ENCODE results near the gene TAT.

The TAT gene

DNA sequence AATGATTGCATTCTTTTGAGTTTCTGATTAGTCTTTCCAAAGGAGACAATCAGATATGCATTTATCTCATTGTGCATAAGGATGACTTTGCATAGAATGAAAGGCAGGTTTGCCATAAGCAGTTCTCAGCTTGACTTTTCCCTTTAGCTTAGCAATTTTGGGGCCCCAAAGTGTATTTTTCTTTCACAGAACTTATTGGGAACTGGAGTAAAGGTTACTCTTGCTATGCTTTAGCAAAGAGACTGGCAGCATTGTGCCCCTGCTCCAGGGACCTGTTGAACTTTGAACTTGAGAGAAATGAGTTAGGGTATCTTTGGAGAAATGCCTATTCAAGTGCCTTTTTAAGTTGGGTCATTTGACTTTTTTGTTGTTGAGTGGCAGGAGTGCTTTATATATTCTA lies 17.0 kb downstream of the TAT start:
- Histone ChIP-seq H3K27ac (ENCODE audit: low read length) (no peak overlapping the region), H3K9me3 (ENCODE audit: insufficient read depth, low read depth, low read length) (peaks cover 5% of the 10 kb centered on the region; the same call in 1 of the 2 replicates), H3K36me3 (ENCODE audit: insufficient read depth, low read depth, low read length) (no peaks in the 10 kb centered on the region), H3K9ac (ENCODE audit: low read depth, low read length) (no peak overlapping the region), H3K27me3 (ENCODE audit: insufficient read depth, low read length) (no peaks in the 10 kb centered on the region; the same call in 1 of the 2 replicates), H3K4me1 (ENCODE audit: insufficient read depth, low read length) (no peaks in the 10 kb centered on the region), H3K4me3 (ENCODE audit: low read length) (no peak overlapping the region)

DNA sequence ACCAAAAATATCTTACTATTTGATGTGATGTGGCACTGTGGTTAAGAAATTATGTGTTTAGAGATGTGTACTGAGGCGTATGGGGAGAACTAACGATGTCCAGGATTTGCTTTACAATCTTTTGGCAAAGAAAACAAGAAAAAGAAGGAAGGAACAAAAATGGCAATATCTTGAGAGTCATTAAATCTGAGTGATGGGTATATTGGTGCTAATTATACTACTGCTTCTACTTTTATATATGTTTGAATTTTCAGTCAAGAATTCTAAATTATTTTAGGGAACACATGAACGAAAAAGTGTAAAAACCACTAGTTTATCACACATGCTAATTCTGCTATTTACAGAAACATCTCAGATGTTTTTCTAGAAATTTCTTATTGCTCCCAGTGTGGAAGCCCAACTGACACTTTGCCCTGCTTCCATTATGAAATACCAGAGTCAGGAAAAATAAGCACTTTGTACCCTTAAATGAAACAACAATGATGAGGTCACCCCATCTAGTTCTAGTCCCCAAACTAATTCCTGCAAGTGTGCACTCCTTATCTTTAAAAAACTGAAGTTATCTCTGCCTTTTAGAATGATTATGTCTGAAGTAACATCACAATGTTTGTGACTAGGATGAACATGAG lies 18.8 kb downstream of the TAT start:
- H3K36me3 ChIP-seq (ENCODE audit: insufficient read depth, low read depth, low read length) = no peaks in the 10 kb centered on the region
- no peak overlapping the region for H3K27ac ChIP-seq (ENCODE audit: low read length)
- no peaks in the 10 kb centered on the region; the same call in none of the 2 replicates for H3K27me3 ChIP-seq (ENCODE audit: insufficient read depth, low read length)
- H3K9me3 ChIP-seq (ENCODE audit: insufficient read depth, low read depth, low read length) = peaks cover 5% of the 10 kb centered on the region; the same call in 1 of the 2 replicates
- H3K4me3 ChIP-seq (ENCODE audit: low read length) = no peak overlapping the region
- no peaks in the 10 kb centered on the region for H3K4me1 ChIP-seq (ENCODE audit: insufficient read depth, low read length)
- H3K9ac ChIP-seq (ENCODE audit: low read depth, low read length) = no peak overlapping the region

DNA sequence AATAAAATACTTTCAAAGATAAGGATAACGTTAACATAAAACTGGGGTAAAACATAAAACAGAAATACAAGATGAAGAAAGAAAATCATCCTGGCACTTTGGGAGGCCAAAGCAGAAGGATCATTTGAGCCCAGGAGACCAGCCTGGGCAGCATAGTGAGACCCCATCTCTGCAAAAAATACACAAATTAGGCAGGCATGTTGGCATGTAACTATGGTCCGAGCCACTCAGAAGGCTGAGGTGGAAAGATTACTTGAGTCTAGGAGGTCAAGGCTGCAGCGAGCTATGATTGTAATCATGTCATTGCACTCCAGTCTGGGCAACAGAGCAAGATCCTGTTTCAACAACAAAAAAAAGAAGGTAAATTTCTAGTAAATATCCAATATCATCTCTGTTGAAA lies 19.6 kb downstream of the TAT start:
- no peaks in the 10 kb centered on the region for H3K36me3 ChIP-seq (ENCODE audit: insufficient read depth, low read depth, low read length)
- no peak overlapping the region for H3K9ac ChIP-seq (ENCODE audit: low read depth, low read length)
- H3K4me1 ChIP-seq (ENCODE audit: insufficient read depth, low read length) = no peaks in the 10 kb centered on the region
- H3K27me3 ChIP-seq (ENCODE audit: insufficient read depth, low read length) = no peaks in the 10 kb centered on the region; the same call in none of the 2 replicates
- H3K27ac ChIP-seq (ENCODE audit: low read length) = no peak overlapping the region
- no peak overlapping the region for H3K4me3 ChIP-seq (ENCODE audit: low read length)
- H3K9me3 ChIP-seq (ENCODE audit: insufficient read depth, low read depth, low read length) = peaks cover 5% of the 10 kb centered on the region; the same call in 1 of the 2 replicates

DNA sequence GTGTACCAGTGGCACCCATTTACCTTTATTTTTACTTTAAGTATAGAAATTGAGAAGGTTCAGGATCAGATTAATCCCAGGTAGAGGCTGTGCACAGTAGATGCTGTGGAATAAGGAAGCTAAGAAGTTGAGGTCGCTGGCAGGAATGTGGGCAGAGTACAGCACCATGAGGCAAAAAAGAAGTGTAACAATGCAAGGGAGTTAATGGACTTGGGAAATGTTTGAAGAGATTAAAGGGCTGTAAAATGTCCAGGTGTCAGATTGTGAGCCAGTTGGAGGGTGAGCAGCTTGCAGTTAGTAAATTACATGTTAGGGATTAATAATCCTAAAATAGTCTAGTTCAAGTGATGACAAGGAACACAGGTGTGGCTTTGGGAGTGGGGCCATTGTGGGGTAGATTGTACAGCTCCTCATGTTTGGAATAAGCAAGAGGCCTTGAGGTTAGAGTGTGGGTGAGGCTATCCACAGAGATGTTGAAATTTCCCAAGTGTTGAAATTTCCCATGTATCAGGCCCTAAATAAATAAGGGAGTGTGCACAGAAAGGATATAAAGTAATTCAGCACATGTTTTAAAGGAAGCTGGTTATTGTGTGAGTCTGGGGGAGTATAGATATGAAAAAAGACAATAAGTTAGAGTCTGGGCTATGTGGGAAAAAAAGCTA lies 21.5 kb downstream of the TAT start:
- no peak overlapping the region for H3K9ac ChIP-seq (ENCODE audit: low read depth, low read length)
- H3K36me3 ChIP-seq (ENCODE audit: insufficient read depth, low read depth, low read length) = no peaks in the 10 kb centered on the region
- H3K4me1 ChIP-seq (ENCODE audit: insufficient read depth, low read length) = no peaks in the 10 kb centered on the region
- no peaks in the 10 kb centered on the region for H3K9me3 ChIP-seq (ENCODE audit: insufficient read depth, low read depth, low read length)
- H3K27me3 ChIP-seq (ENCODE audit: insufficient read depth, low read length) = no peaks in the 10 kb centered on the region; the same call in none of the 2 replicates
- H3K4me3 ChIP-seq (ENCODE audit: low read length) = no peak overlapping the region
- H3K27ac ChIP-seq (ENCODE audit: low read length) = no peak overlapping the region

DNA sequence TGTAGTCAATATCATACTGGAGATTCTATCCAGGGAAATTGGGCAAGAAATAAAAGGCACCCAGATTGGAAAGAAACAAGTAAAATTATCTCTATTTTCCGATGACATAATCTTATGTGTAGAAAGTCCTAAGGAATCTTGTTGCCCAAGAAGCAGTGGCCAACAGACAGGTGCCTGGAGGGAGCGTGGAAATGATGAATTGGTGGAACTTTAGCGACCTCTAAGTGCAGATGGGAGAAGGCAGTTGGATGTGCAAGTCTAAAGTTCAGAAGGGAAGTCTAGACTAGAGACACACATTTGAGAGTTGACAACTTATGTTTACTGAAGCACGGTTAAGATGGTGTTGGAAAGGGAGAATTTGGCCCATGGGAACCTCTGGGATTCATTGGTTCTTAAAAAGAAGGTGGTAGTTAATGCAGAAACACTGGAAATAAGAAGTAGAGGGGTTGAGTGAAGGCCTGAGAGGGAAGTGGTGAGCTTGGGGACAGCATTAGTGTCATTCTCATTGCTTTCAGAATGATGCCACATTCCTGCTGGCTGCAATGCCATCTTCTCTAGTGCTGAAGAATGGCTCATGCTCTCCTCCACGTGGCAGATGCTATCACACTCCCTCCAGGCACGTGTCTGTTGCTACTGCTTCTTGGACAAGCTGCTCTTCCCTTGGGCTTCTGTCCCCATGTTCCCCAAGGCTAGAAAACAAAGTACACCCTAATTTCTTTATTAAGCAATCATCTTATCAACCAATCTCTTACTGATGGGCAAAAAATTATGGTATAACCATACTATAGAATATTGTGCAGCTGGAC lies 24.0 kb downstream of the TAT start:
- Histone ChIP-seq H3K27ac (ENCODE audit: low read length) (no peak overlapping the region), H3K36me3 (ENCODE audit: insufficient read depth, low read depth, low read length) (no peaks in the 10 kb centered on the region), H3K27me3 (ENCODE audit: insufficient read depth, low read length) (peaks cover 8% of the 10 kb centered on the region; the same call in 1 of the 2 replicates), H3K9ac (ENCODE audit: low read depth, low read length) (no peak overlapping the region), H3K9me3 (ENCODE audit: insufficient read depth, low read depth, low read length) (no peaks in the 10 kb centered on the region), H3K4me1 (ENCODE audit: insufficient read depth, low read length) (no peaks in the 10 kb centered on the region), H3K4me3 (ENCODE audit: low read length) (no peak overlapping the region)

DNA sequence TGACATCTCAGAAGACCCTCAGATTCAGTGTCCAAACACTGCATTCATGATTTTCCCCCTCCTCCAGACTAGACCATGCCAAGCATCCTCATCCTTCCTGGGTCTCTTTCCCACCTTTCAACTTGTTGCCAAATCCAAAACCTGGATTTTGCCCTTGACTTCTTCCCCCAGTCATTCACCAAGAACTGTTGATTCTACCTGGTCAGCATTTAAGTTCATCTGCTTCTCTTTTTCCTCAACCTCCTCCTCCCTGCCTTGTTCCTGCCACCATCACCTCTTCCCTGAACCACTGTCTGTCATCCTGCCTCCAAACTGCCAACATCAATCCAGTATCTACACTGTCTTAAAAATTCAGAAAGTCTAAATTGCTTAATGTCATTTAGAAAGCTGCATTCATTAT lies 29.7 kb downstream of the TAT start:
- no peak overlapping the region for H3K4me3 ChIP-seq (ENCODE audit: low read length)
- H3K4me1 ChIP-seq (ENCODE audit: insufficient read depth, low read length) = no peaks in the 10 kb centered on the region
- no peak overlapping the region for H3K27ac ChIP-seq (ENCODE audit: low read length)
- peaks cover 8% of the 10 kb centered on the region; the same call in 1 of the 2 replicates for H3K27me3 ChIP-seq (ENCODE audit: insufficient read depth, low read length)
- H3K9me3 ChIP-seq (ENCODE audit: insufficient read depth, low read depth, low read length) = no peaks in the 10 kb centered on the region
- no peaks in the 10 kb centered on the region for H3K36me3 ChIP-seq (ENCODE audit: insufficient read depth, low read depth, low read length)
- H3K9ac ChIP-seq (ENCODE audit: low read depth, low read length) = no peak overlapping the region

DNA sequence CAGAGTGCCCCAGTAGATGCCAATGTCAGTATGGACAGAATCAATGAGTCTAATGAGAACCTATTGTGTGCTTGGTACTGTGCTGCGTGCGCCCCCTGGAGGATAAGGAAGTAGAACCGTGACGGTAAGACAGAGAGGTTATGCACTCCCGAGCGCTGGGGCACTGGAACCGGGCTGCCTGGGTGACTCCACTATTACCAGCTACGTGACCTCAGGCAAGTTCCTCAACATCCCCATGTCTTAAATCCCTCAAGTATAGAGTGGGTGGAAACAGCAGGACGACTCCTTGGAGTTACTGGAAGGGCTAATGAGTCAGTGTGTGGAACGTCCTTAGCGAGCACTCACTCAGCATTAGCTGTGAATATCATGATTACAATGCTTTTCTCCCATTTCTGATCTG lies 34.5 kb downstream of the TAT start:
- Histone ChIP-seq H3K9ac (ENCODE audit: low read depth, low read length) (no peak overlapping the region), H3K4me3 (ENCODE audit: low read length) (no peak overlapping the region), H3K9me3 (ENCODE audit: insufficient read depth, low read depth, low read length) (no peaks in the 10 kb centered on the region), H3K4me1 (ENCODE audit: insufficient read depth, low read length) (no peaks in the 10 kb centered on the region), H3K27ac (ENCODE audit: low read length) (no peak overlapping the region), H3K36me3 (ENCODE audit: insufficient read depth, low read depth, low read length) (no peaks in the 10 kb centered on the region), H3K27me3 (ENCODE audit: insufficient read depth, low read length) (no peaks in the 10 kb centered on the region)

DNA sequence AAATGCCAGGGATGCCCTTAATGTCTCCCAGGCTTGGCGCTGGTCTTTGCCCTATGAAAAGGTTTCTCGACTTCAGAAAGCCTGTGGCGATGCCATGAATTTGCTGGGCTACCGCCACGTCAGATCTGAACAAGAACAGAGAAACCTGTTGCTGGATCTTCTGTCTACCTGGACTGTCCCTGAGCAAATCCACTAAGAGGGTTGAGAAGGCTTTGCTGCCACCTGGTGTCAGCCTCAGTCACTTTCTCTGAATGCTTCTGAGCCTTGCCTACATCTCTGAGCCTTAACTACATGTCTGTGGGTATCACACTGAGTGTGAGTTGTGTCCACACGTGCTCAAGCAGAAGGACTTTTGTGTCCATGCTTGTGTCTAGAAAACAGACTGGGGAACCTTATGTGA lies 39.2 kb downstream of the TAT start:
- Histone ChIP-seq H3K9me3 (ENCODE audit: insufficient read depth, low read depth, low read length) (no peaks in the 10 kb centered on the region), H3K4me3 (ENCODE audit: low read length) (no peak overlapping the region), H3K36me3 (ENCODE audit: insufficient read depth, low read depth, low read length) (no peaks in the 10 kb centered on the region), H3K4me1 (ENCODE audit: insufficient read depth, low read length) (no peaks in the 10 kb centered on the region), H3K27ac (ENCODE audit: low read length) (no peak overlapping the region), H3K9ac (ENCODE audit: low read depth, low read length) (no peak overlapping the region), H3K27me3 (ENCODE audit: insufficient read depth, low read length) (no peaks in the 10 kb centered on the region)

DNA sequence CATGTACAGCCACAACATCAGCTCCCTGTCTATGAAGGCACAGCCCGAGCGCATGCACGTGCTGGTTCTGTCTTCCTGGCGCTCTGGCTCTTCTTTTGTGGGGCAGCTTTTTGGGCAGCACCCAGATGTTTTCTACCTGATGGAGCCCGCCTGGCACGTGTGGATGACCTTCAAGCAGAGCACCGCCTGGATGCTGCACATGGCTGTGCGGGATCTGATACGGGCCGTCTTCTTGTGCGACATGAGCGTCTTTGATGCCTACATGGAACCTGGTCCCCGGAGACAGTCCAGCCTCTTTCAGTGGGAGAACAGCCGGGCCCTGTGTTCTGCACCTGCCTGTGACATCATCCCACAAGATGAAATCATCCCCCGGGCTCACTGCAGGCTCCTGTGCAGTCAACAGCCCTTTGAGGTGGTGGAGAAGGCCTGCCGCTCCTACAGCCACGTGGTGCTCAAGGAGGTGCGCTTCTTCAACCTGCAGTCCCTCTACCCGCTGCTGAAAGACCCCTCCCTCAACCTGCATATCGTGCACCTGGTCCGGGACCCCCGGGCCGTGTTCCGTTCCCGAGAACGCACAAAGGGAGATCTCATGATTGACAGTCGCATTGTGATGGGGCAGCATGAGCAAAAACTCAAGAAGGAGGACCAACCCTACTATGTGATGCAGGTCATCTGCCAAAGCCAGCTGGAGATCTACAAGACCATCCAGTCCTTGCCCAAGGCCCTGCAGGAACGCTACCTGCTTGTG lies 40.0 kb downstream of the TAT start:
- Histone ChIP-seq H3K27ac (ENCODE audit: low read length) (no peak overlapping the region), H3K27me3 (ENCODE audit: insufficient read depth, low read length) (no peaks in the 10 kb centered on the region), H3K9me3 (ENCODE audit: insufficient read depth, low read depth, low read length) (no peaks in the 10 kb centered on the region), H3K9ac (ENCODE audit: low read depth, low read length) (no peak overlapping the region), H3K4me3 (ENCODE audit: low read length) (no peak overlapping the region), H3K4me1 (ENCODE audit: insufficient read depth, low read length) (no peaks in the 10 kb centered on the region), H3K36me3 (ENCODE audit: insufficient read depth, low read depth, low read length) (no peaks in the 10 kb centered on the region)

DNA sequence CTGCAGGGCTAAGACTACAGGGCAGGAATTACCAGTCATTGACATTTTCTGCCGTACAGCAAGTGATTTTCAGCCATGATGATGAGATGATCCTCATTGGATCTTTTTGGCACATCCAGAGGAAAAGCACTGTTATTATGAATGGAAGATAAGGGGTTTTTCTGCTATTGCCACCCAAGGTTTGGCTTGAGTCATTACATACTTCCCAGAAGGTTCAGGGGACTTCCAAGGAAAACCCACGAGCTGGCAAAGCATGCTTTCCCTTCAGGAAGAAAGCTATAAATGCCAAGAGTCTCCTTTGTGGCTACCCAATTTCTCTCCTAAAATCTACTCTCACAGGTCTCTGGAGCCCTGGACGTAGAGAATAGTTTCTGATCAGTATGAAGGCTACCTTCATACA lies 44.5 kb downstream of the TAT start:
- no peaks in the 10 kb centered on the region for H3K36me3 ChIP-seq (ENCODE audit: insufficient read depth, low read depth, low read length)

DNA sequence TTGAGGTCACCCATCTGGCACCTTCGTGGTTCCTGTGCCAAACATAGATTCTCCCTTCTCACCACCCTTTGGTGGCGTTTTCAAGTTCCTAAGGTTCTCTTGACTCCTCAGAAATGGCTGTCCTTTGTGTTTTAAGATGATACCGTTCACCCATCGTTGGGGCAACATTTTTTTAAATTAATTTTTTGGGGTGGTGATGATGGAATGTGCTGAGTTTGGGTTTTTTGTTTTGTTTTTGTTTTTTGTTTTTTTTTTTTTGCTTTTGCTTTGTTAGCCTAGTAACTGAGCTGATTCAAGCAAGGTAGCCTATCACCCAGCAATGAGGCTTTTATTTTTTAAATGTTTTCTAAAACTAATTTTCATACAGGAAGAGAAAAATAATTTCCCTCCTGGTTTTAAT lies 48.0 kb downstream of the TAT start:
- Histone ChIP-seq H3K9ac (ENCODE audit: low read depth, low read length) (no peak overlapping the region), H3K36me3 (ENCODE audit: insufficient read depth, low read depth, low read length) (no peaks in the 10 kb centered on the region), H3K27me3 (ENCODE audit: insufficient read depth, low read length) (no peaks in the 10 kb centered on the region), H3K4me3 (ENCODE audit: low read length) (no peak overlapping the region), H3K4me1 (ENCODE audit: insufficient read depth, low read length) (peaks cover 20% of the 10 kb centered on the region), H3K27ac (ENCODE audit: low read length) (no peak overlapping the region), H3K9me3 (ENCODE audit: insufficient read depth, low read depth, low read length) (no peaks in the 10 kb centered on the region)

More for the DNA sequence above, 44.5 kb downstream of the TAT start:
- Histone ChIP-seq H3K4me3 (ENCODE audit: low read length) (no peak overlapping the region), H3K27ac (ENCODE audit: low read length) (no peak overlapping the region), H3K4me1 (ENCODE audit: insufficient read depth, low read length) (no peaks in the 10 kb centered on the region), H3K27me3 (ENCODE audit: insufficient read depth, low read length) (no peaks in the 10 kb centered on the region), H3K9me3 (ENCODE audit: insufficient read depth, low read depth, low read length) (no peaks in the 10 kb centered on the region), H3K9ac (ENCODE audit: low read depth, low read length) (no peak overlapping the region)

Data from iPS-20b (cell line).